Stimulated activated CD4-positive, alpha-beta T cell treated with anti-CD3 and anti-CD28 coated beads, Interleukin-2, amount 100 ng/mL, for 4 hours (primary cell): ENCODE measurements around the gene LUZP4.
"Not testable (repeated sequence)": the region's sequence is repeated elsewhere in the genome, so short reads cannot be mapped to it uniquely, and the experiment has no call there.

ENCODE experiments used
- DNase-seq: peaks from one replicate; pipeline ENCODE4 v3.0.0-alpha.2; 2020; ENCODE audit warnings: low read depth

The LUZP4 gene

DNA sequence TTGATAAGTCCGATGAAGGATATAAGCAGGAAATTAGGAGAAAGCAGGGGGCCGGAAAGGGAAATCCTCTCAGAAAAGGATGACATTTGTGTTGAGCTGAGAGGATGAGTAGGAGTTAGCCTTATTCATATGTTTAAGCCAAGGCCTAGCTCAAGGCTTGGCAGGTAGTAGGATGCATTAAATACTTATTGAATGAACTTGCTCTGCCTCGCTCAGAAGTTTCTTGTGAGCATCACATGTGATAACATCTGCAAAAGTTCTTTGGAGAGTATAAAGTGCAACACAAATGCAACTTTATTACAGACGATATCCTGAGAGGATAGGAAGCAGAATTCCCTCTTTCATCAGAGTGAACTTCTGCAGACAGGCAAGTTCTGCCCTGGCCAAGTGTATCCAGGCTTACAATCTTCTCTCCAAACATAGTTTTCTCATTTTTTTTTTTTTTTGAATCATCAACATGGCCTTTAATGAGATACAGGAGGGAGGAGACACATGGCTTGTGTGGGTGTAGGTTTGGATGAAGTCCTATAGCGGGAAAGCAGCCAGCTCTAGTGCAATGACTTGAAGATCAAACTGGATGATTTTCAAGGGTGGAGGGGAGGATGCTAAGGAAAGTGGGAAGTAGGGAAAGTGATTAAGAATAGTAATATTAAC is 48.1 kb downstream of the LUZP4 start:
- DNase-seq, result no peak

DNA sequence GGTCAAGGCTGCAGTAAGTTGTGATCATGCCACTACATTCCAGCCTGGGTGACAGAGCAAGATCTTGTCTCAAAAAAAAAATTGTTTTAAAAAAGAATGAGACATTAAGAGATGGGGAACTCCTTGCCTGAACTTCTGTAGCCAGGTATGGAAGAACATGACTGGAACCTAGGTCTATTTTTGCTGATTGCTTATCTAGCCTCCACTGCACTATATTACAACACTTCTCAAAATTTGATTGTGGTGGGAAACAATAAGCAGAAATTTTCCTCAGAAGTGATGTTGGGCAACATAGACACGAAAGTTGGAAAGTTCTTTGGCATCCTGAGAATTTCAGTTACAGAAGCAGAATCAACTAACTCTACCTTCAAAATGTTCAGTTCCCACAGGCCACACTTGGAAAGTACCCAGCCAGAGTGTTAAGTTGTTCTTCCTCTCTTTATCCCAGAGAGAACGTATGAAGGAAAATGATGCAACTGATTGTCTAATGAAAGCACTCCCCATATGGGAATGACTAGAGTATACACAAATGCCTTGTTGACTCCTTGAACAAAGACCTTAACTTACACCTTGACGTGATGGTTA is 50.0 kb downstream of the LUZP4 start:
- no peak for DNase-seq

DNA sequence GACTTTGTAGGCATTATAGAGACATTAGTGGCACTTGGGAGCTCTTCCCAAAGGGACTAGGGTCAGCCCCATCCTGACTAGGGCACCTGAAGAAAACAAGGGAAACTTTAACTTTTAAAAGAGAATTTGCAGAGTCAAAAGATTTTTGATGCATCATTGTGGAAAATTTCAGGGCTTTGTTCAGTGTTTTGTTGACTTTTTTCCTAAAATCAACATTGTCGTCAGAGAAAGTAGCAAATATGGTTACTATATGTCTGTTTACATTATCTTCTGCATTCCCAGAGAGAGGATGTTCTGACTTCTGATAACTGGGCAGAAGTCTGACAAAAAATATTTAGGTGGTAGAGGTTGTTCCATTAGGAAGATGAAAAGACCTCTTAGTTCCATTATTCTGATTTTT is 51.9 kb downstream of the LUZP4 start:
- no peak for DNase-seq

DNA sequence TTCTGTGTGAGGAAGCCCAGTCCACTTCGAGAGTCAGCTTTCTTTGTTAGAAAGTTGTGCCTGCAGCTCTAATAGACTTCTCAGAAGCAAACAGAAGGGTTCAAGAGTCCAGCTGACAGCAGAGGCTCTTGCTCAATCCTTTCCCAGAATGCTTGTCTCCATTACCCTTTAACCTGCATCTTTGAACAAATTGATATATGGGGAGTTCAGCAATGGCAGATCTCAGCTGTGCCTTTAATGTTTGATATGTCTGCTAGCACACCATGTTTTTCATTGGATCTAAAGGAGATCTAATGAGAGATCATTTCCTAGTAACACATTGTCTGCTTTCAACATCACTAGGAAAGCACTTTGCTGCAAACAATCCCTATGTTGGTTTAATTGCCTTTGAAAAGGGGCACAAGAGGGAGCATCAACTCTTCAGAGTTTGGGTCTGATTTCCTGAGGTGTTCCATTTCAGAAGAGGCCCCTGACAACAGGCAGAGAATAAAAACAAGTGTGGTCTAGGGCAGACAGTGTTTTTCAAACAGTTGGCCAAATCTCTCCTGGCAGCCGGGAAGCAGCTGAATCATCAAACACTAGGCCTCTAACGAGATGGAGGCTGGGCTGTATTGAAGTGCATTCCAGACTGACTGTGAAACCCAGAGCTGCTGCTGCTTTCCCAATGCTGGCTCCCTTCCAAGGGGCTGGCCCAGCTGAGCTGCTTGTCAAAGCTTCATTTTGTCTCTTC is 55.5 kb downstream of the LUZP4 start:
- DNase-seq, result no peak

DNA sequence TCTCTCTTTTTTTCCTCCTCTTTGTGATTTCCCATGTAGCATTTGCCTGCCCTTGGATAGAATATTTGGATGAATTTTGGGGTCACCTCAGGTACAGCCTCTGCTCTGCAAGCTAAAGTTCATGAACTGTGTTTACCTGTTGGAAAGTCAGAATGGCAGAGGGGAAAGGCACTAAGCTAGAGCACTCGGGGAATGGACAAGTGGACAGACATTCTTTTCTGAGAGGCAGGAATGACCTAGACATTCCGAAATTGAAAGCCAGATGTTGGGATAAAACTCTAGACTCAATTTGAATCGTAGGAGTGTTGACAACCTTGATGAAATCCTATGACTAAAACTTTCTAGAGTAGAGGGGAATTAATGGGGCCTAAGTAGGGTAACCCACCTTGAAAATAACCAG is 56.1 kb downstream of the LUZP4 start:
- no peak for DNase-seq

DNA sequence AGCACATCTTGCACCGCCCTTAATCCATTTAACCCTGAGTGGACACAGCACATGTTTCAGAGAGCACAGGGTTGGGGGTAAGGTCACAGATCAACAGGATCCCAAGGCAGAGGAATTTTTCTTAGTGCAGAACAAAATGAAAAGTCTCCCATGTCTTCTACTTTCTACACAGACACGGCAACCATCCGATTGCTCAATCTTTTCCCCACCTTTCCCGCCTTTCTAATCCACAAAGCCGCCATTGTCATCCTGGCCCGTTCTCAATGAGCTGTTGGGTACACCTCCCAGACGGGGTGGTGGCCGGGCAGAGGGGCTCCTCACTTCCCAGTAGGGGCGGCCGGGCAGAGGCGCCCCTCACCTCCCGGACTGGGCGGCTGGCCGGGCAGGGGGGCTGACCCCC is 57.2 kb downstream of the LUZP4 start:
- not testable (repeated sequence) for DNase-seq

DNA sequence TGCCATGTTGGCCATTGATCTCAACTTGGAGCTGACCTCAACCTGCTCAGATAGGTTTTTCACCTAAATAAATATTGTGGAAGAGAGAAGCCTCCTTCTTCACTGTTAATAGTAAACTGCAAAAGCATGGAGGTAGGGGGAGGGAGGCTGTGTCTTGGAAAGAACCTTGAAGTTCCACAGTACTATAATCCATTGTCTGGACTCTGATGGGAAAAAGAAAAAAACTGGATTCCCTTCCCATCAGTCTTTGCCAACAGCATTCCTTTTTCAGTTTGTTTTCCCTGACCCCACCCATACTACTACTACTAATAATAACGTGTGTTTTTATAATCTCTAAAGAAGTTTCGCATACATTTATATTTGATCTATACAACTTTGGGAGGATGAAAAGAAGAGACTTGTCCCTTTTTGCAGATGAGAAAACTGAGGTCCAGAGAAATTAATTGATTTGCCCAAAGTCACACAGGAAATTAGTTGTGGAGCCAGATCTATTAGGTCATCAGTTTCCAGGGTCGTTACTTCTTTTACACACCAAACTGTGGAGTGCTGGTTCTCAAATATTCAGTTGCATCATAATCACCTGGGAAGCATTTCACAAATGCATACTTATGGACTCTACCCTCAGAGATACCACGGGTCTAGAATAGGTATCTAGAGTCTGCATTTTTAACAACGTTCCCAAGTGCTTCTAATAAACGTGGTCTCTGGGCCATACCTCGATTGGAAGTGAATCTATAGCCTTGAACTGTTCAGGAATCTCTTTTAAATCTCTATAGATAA is 59.1 kb downstream of the LUZP4 start:
- no peak for DNase-seq

DNA sequence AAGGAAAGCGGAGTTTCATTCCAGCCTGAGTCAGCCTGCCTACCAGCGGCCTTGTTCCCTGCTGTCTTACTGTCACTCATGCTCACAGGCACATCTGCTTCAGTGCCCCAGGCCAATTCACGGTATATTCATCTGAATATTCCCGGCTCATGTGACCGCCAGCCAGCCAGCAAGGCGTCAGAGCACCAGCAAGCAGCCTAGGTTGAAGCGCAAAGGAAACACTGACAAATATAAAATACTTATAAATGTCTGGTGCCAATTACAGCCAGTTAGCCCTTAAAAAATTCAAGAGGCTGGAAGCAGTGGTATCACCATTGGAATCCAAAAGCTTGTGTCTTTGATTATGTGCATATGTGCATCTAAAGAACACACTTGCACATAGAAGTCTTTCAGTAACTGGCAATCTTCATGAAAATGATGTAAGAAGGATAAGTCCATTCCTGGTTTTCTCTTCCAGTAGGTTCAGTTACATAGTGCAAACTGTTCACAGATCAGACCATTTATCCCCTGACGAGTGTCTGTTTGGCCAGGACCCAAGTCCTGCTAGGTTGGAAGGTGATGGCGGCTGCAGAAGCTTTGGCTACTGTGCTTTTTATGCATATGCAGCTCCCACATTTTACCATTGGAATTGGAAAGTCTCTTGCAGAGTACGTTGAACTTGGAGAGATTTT is 61.3 kb downstream of the LUZP4 start:
- DNase-seq, result no peak

DNA sequence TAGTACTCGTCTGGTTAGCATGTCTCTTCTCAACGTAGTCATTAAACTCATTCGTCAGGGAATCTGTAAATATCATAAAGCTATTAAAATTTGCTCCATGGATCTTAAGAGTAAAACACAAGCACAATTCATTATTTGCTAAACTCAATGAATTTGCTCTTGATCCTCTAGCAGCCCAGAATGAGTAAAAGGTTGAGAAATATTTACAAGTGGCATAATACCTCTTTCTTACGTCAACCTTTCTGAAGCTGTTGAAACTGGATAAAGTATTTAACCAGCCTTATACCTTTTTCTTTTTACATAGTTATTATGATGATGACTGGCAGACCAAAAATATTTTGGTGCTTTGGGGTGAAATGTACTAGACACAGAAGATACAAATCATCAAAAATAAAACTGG is 66.9 kb downstream of the LUZP4 start:
- no peak for DNase-seq
